SHP77 treated with DMSO at 0.1 percent for 48 hours (cell line): ENCODE data around the gene GNG8.

ENCODE experiments used
- DNase-seq: peaks from one replicate; lab custom pipeline; 2025; lab: John Stamatoyannopoulos, UW

GNG8 gene

DNA sequence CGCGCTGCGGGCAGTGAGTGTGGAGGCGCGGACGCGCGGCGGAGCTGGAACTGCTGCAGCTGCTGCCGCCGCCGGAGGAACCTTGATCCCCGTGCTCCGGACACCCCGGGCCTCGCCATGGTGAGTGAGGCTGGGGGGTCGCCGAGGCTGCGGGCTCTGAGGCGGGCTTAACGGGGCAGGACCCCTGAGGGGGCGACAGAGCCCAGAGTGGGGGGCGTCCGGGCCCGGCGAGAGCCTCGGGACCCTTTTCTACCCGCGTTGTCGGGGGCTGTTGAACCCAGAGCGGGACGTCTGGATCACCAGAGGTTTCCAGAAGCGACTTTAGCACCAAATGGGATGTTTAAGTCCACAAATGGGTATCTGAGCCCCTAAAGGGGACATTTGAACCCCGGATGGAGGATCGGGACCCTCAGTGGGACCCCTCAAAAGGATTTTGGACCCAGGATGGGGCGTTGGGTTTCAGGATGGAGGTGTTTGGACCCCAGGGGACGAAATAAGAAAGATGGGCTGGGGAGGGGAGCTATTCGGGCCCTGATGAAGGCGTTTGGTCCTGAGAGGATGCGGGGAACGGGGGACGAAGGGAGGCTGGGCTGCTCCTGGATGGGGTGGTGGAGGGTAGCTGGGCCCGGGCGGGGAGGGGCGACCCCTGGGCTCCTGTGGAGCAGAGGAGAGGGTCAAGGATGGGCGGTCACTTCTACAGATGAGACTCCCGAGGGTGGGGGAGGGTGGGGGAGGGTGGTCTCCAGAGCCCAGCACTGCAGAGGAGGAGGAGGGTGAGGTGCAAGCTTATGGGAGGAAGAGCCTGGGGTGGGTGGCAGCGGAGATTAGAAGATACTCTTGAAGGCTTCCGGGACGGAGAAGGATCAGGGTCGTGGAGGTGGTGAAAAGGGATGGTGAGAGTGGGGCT is 34.4 kb downstream of the GNG8 start, which contains the start of gene CALM3:
Gene CALM3 (plus strand): TSS at position 13 of the 907 bp plus-strand sequence. CDS start 105 bp downstream, at position 118.
- DNase-seq = no peak

GRCh38 chr19:46600384-46601317 is 35.4 kb downstream of the GNG8 start:
- peak; percentile 97 for DNase-seq

DNA sequence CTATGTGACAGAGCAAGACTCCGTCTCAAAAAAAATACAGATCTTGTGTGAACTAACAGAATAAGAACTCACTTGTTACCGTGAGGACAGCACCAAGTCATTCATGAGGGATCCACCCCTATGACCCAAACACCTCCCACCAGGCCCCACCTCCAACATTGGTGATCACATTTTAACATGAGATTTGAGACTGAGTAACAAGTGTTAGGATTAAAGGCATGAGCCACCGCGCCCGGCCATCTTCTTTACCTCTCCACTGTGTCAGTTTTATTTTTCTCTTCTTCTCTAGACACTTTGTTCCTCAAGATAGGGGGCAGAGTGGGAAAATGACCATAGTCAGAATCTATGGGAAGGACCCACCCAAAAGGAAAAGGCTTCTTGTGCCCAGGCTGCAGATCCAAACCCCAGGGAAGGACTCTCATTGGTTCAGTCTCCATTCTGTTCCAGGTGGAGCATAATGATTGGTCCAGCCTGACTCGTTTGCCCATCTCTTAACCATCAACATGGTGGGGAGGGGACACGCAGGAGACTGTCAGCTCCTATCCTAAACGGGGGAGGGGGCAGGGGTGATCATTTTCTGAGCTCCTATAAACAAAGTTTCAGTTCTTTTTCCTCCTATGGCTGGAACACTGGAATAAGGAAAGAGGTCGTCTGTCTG is 36.2 kb downstream of the GNG8 start:
- no peak for DNase-seq

DNA sequence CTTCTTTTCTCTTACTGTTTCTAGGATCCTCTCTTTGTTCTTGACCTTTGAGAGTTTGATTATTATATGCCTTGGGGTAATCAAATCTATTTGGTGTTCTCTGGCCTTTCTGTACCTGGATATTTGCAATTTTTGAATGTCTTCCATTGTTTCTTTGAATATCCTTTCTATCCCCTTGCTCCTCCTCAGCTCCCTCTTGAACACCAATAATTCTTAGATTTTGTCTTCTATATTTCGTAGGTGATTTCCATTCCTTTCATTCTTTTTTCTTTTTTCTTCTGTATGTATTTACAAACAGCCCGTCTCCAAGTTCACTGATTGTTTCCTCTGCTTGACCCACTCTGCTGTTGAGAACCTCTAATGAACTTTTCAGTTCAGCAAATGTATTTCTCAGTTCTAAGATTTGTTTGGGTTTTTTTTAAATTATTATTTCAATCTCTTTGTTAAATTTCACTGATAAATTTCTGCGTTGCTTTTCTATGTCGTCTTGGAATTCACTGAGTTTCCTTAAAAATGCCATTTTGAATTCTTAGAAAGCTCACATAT is 37.6 kb downstream of the GNG8 start:
- DNase-seq = no peak

DNA sequence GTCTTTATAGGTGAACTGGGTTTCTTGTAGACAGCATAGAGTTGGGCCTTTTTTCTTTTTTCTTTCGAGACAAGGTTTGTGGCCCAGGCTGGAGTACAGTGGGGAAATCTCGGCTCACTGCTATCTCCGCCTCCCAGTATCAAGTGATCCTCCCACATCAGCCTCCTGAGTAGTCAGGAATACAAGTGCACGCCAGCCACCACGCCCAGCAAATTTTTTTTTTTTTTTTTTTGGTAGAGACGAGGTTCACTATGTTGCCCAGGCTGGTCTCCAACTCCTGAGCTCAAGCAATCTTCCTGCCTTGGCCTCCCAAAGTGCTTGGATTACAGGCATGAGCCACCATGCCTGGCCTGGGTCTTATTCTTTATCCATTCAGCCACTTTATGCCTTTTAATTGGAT is 40.0 kb downstream of the GNG8 start:
- DNase-seq = no peak

DNA sequence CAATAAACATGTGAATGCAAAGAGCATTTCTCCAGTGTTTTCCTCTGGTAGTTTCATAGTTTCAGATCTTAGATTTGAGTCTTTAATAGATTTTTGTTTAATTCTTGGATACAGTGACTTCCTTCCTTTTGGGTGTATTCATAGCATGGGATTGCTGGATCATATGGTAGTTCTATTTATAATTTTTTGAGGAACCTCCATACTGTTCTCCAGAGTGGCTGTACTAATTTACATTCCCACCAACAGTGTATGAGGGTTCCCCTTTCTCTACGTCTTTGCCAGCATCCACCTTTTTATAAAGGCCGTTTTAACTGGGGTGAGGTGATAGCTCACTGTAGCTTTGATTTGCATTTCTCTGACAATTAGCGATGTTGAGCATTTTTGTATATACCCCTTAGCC is 44.1 kb downstream of the GNG8 start:
- no peak for DNase-seq

GRCh38 chr19:46591254-46591653 is 44.7 kb downstream of the GNG8 start:
- DNase-seq = no peak

- no peak for DNase-seq
Observed at GRCh38 chr19:46587861-46588260, 48.1 kb downstream of the GNG8 start.

DNA sequence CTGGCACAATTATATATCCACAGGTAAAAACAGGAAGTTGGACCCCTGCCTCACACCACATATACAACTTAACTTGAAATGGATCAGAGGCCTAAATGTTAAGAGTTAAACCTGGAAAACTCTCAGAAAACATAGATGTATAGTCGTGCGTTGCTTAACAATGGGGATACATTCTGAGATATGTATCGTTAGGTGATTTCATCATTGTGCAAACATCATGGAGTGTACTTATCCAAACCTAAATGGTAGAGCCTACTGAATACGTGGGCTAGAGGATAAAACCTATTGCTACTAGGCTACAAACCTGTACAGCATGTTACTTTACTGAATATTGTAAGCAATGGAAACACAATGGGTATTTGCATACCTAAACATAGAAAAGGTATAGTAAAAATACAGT is 49.7 kb downstream of the GNG8 start:
- DNase-seq = no peak

DNA sequence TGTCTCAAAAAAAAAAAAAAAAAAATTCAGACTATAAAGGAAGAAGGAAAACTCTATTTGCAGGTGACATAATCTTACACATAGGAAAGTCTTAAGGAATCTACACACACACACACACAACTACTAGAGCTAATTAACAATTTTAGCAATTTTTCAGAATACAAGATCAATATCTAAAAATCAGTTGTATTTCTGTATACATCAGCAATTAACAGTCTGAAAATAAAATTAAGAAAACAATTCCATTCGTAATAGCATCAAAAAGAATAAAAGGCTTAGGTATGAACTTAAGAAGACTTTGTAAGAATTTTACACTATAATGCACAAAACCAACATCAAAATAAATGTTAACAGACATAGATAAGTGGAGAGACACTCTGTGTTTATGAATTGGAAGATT is 50.5 kb downstream of the GNG8 start:
- no peak for DNase-seq
